Caco-2 (cell line): ENCODE results near the gene DIAPH3. TPM values are rescaled to one million over a fixed set of nuclear protein-coding genes. Genes with fewer than 3 reads are reported as not detected.

Experiments used
- BruUV-seq: library from RNA; stranded (reverse); fragments of 400-500 nt; replicated peaks from 2 replicates; lab custom pipeline; 2021; lab: Mats Ljungman, UMichigan
- CTCF ChIA-PET: fragments of 300-600 bp; sonication (Branson Sonifier 250); formaldehyde crosslinking; loops from one replicate; lab custom pipeline; 2022; ENCODE audit warnings: antibody characterized with exemption; lab: Charles Lee
- POLR2A ChIA-PET: fragments of 300-600 bp; sonication (Branson Sonifier 250); formaldehyde crosslinking; loops from one replicate; lab custom pipeline; 2022; ENCODE audit warnings: antibody characterized with exemption; lab: Charles Lee
- DNase-seq, 2 experiments: peaks; one replicate each; pipeline versions ENCODE4 v3.0.0 to v3.0.0-alpha.2; 2020 to 2022
- H3K27me3 ChIP-seq: replicated peaks from 2 replicates; pipeline ENCODE4 v1.6.0; 2011; ENCODE audit warnings: low read length; ENCODE audit not compliant: control insufficient read depth, insufficient read depth
- H3K36me3 ChIP-seq: 2 replicates; pipeline ENCODE4 v1.5.1; 2011; ENCODE audit warnings: low read length; ENCODE audit not compliant: control insufficient read depth, insufficient read depth
- H3K4me1 ChIP-seq: fragments of 250-450 bp; sonication (Bioruptor Pico); 2 replicates; pipeline ENCODE4 v1.5.1; 2020; ENCODE audit warnings: mild to moderate bottlenecking
- H3K4me3 ChIP-seq: 2 replicates; pipeline ENCODE4 v1.5.1; 2011; ENCODE audit warnings: low read depth, mild to moderate bottlenecking, control low read depth, low read length
- H3K9me3 ChIP-seq: fragments of 250-450 bp; sonication (Bioruptor Pico); 2 replicates; pipeline ENCODE4 v1.5.1; 2020; ENCODE audit warnings: mild to moderate bottlenecking, moderate library complexity
- H3K27ac Mint-ChIP-seq: one replicate; pipeline ENCODE4 v1.8.0; 2022; ENCODE audit warnings: mixed read lengths; ENCODE audit not compliant: unreplicated experiment
- H3K27me3 Mint-ChIP-seq: one replicate; pipeline ENCODE4 v1.8.0; 2022; ENCODE audit warnings: mixed read lengths; ENCODE audit not compliant: insufficient read depth, unreplicated experiment
- H3K36me3 Mint-ChIP-seq: one replicate; pipeline ENCODE4 v1.8.0; 2022; ENCODE audit warnings: mild to moderate bottlenecking, mixed read lengths; ENCODE audit not compliant: insufficient read depth, unreplicated experiment
- H3K4me1 Mint-ChIP-seq: one replicate; pipeline ENCODE4 v1.8.0; 2022; ENCODE audit warnings: low read depth, mixed read lengths; ENCODE audit not compliant: unreplicated experiment
- H3K4me3 Mint-ChIP-seq: one replicate; pipeline ENCODE4 v1.8.0; 2022; ENCODE audit warnings: mild to moderate bottlenecking, moderate library complexity, mixed read lengths; ENCODE audit not compliant: unreplicated experiment
- H3K9me3 Mint-ChIP-seq: one replicate; pipeline ENCODE4 v1.8.0; 2022; ENCODE audit warnings: mixed read lengths; ENCODE audit not compliant: unreplicated experiment
- CTCF ChIP-seq, 2 experiments: fragments of 200-600 bp in 1 of 2; IDR thresholded peaks; 1 replicate in 1 of 2; 2 replicates in 1 of 2; pipeline versions ENCODE4 v1.5.1 to v1.8.0; 2011 to 2022; ENCODE audit warnings: antibody characterized with exemption in 1 of 2, control low read depth in 1 of 2, inconsistent platforms in 1 of 2, low read depth in 1 of 2, low read length in 1 of 2, mild to moderate bottlenecking in 1 of 2, moderate library complexity in 1 of 2; ENCODE audit not compliant: insufficient read depth in 1 of 2, severe bottlenecking in 1 of 2, unreplicated experiment in 1 of 2
- intact Hi-C: fragments of 100-400 bp; cut with micrococcal nuclease; formaldehyde crosslinking; loops from one replicate; pipeline ENCODE4 v1.10.0; 2022; ENCODE audit not compliant: unreplicated experiment
- total RNA-seq: library from RNA; stranded (reverse); gene quantifications from 2 replicates; pipeline ENCODE4 v1.2.3, GENCODE V29; 2022

Gene DIAPH3
- total RNA-seq, 1 experiment from 2014 or later: 60.6 TPM

- H3K4me1 Mint-ChIP-seq: peaks cover 47% of the 10 kb centered on the region
- intact Hi-C loops: loop anchor here (5.0 kb wide), 1 partner anchor 163 kb away; no protein-coding TSS in a partner anchor
- ChIA-PET CTCF (interaction anchor here (1.2 to 2.4 kb wide), 3 partner anchors 21 to 90 kb away, joined by 4 to 12 read pairs (median 11); no protein-coding TSS in a partner anchor), POLR2A (no interaction called here)
- Histone ChIP-seq H3K9me3 (no peaks in the 10 kb centered on the region), H3K36me3 (no peaks in the 10 kb centered on the region), H3K27me3 (no peaks in the 10 kb centered on the region), H3K4me1 (peaks cover 87% of the 10 kb centered on the region), H3K4me3 (no peak overlapping the region)
- H3K4me3 Mint-ChIP-seq: no peak overlapping the region
- DNase-seq: no peak
- no TSS peak for BruUV-seq
- no peaks in the 10 kb centered on the region for H3K27me3 Mint-ChIP-seq
- no peak for TF ChIP-seq CTCF (IDR thresholded peaks at IDR 0.05; ENCODE audit: insufficient read depth in 1 of 2, low read depth in 1 of 2, low read length in 1 of 2, severe bottlenecking in 1 of 2, unreplicated experiment in 1 of 2)
- no peaks in the 10 kb centered on the region for H3K9me3 Mint-ChIP-seq
- H3K27ac Mint-ChIP-seq: no peak overlapping the region
- peaks cover 33% of the 10 kb centered on the region for H3K36me3 Mint-ChIP-seq
Observed at GRCh38 chr13:59770451-59770850, 393.3 kb downstream of the DIAPH3 start.

GRCh38 chr13:59766236-59766635 lies 397.5 kb downstream of the DIAPH3 start:
- H3K9me3 ChIP-seq: no peaks in the 10 kb centered on the region
- BruUV-seq: no TSS peak
- TF ChIP-seq CTCF (IDR thresholded peaks at IDR 0.05; ENCODE audit: insufficient read depth in 1 of 2, low read depth in 1 of 2, low read length in 1 of 2, severe bottlenecking in 1 of 2, unreplicated experiment in 1 of 2): no peak
- Mint-ChIP-seq H3K9me3 (no peaks in the 10 kb centered on the region), H3K4me3 (peak overlapping the region; percentile 19), H3K27ac (peak overlapping the region; percentile 27), H3K4me1 (peaks cover 35% of the 10 kb centered on the region), H3K27me3 (no peaks in the 10 kb centered on the region), H3K36me3 (peaks cover 50% of the 10 kb centered on the region)
- no peaks in the 10 kb centered on the region for H3K27me3 ChIP-seq
- H3K36me3 ChIP-seq: no peaks in the 10 kb centered on the region
- peaks cover 53% of the 10 kb centered on the region for H3K4me1 ChIP-seq
- DNase-seq: no peak
- POLR2A ChIA-PET: interaction anchor here (0.6 kb wide), 1 partner anchor 101 kb away, joined by 3 read pairs; no protein-coding TSS in a partner anchor
- no peak overlapping the region for H3K4me3 ChIP-seq
- intact Hi-C loops: no loop called here
- CTCF ChIA-PET: no interaction called here

GRCh38 chr13:59755632-59756290 lies 408.0 kb downstream of the DIAPH3 start:
- ChIA-PET CTCF (no interaction called here), POLR2A (no interaction called here)
- TF ChIP-seq CTCF (IDR thresholded peaks at IDR 0.05; ENCODE audit: insufficient read depth in 1 of 2, low read depth in 1 of 2, low read length in 1 of 2, severe bottlenecking in 1 of 2, unreplicated experiment in 1 of 2): no peak
- peaks cover 15% of the 10 kb centered on the region for H3K4me1 ChIP-seq
- H3K36me3 Mint-ChIP-seq: peaks cover 8% of the 10 kb centered on the region
- H3K27me3 Mint-ChIP-seq: no peaks in the 10 kb centered on the region
- peak overlapping the region; percentile 69 for H3K27ac Mint-ChIP-seq
- no peak overlapping the region for H3K4me3 Mint-ChIP-seq
- H3K4me1 Mint-ChIP-seq: peaks cover 15% of the 10 kb centered on the region
- no peak overlapping the region for H3K4me3 ChIP-seq
- no peaks in the 10 kb centered on the region for H3K9me3 Mint-ChIP-seq
- no TSS peak for BruUV-seq
- no peaks in the 10 kb centered on the region for H3K9me3 ChIP-seq
- DNase-seq: no peak
- intact Hi-C loops: loop anchor here (2.0 kb wide), 1 partner anchor 65 kb away; no protein-coding TSS in a partner anchor
- H3K27me3 ChIP-seq: no peaks in the 10 kb centered on the region
- no peaks in the 10 kb centered on the region for H3K36me3 ChIP-seq
